Measurements from ENCODE around the gene HDAC4.

DNA sequence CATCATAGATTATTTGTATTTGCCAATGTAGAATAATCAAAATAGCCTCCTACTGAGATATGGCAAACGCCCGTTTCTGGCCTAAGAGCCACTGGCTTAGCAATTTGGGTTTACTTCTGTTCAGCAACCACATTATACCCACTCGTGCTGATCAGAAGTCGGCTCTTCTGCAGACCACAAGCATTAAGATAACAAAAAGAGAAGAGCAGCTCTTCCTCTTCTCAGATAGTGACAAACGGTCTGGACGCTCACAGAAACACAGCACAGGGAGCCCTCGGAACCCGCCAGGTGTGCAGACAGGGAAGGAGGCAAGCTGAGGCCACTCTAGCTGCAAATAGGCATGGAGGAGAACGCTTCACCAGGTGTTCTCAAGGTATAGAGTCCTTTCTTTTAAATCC is 164.0 kb downstream of the HDAC4 start:
- TF ChIP-seq, protein P1, sequence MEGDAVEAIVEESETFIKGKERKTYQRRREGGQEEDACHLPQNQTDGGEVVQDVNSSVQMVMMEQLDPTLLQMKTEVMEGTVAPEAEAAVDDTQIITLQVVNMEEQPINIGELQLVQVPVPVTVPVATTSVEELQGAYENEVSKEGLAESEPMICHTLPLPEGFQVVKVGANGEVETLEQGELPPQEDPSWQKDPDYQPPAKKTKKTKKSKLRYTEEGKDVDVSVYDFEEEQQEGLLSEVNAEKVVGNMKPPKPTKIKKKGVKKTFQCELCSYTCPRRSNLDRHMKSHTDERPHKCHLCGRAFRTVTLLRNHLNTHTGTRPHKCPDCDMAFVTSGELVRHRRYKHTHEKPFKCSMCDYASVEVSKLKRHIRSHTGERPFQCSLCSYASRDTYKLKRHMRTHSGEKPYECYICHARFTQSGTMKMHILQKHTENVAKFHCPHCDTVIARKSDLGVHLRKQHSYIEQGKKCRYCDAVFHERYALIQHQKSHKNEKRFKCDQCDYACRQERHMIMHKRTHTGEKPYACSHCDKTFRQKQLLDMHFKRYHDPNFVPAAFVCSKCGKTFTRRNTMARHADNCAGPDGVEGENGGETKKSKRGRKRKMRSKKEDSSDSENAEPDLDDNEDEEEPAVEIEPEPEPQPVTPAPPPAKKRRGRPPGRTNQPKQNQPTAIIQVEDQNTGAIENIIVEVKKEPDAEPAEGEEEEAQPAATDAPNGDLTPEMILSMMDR (IDR thresholded peaks at IDR 0.05; ENCODE audit: low read length), result no peak
- no peak for TF ChIP-seq EZH2 (IDR thresholded peaks at IDR 0.05; ENCODE audit: borderline replicate concordance, low read length)
